Panc1 (cell line): ENCODE results near the gene RTP5. TPM values are rescaled to one million over a fixed set of nuclear protein-coding genes. Genes with fewer than 3 reads are reported as not detected.

Experiments used
- ATAC-seq: fragments of 200-7000 bp; cut with Tn5 transposase; 2 replicates; pipeline ENCODE4 v1.9.1; 2020; ENCODE audit warnings: mild to moderate bottlenecking, moderate library complexity
- BruUV-seq: library from RNA; stranded (reverse); fragments of 400-500 nt; replicated peaks from 2 replicates; lab custom pipeline; 2021; lab: Mats Ljungman, UMichigan
- CTCF ChIA-PET: fragments of 300-600 bp; sonication (Branson Sonifier 250); formaldehyde crosslinking; loops from one replicate; lab custom pipeline; 2022; ENCODE audit warnings: antibody characterized with exemption; lab: Charles Lee
- POLR2A ChIA-PET: fragments of 300-600 bp; sonication (Branson Sonifier 250); formaldehyde crosslinking; loops from one replicate; lab custom pipeline; 2022; ENCODE audit warnings: antibody characterized with exemption; lab: Charles Lee
- DNase-seq: peaks from one replicate; pipeline ENCODE4 v3.0.0-alpha.2; 2010; ENCODE audit warnings: low read depth, low spot score
- H3K27ac ChIP-seq: 2 replicates; pipeline ENCODE4 v1.5.1; 2011; ENCODE audit warnings: mild to moderate bottlenecking, low read length, inconsistent platforms
- H3K27me3 ChIP-seq: fragments of 200-500 bp; sonication (Bioruptor generic); 2 replicates; pipeline ENCODE4 v1.6.0; 2014; ENCODE audit warnings: low read length, inconsistent platforms; ENCODE audit not compliant: control insufficient read depth, insufficient read depth
- H3K36me3 ChIP-seq: fragments of 200-500 bp; sonication (Bioruptor generic); 2 replicates; pipeline ENCODE4 v1.5.1; 2014; ENCODE audit warnings: inconsistent platforms, mild to moderate bottlenecking, low read length, moderate library complexity; ENCODE audit not compliant: control insufficient read depth, insufficient read depth
- H3K4me1 ChIP-seq: 2 replicates; pipeline ENCODE4 v1.5.1; 2011; ENCODE audit warnings: inconsistent platforms, mild to moderate bottlenecking, low read length, moderate library complexity; ENCODE audit not compliant: control insufficient read depth, insufficient read depth
- H3K4me3 ChIP-seq, 2 experiments: 2 replicates each; pipeline ENCODE4 v1.5.1; 2011 to 2012; ENCODE audit warnings: low read depth in 2 of 2, low read length in 2 of 2, mild to moderate bottlenecking in 2 of 2, inconsistent platforms in 1 of 2, moderate library complexity in 1 of 2
- H3K9me3 ChIP-seq: fragments of 200-500 bp; sonication (Bioruptor generic); 2 replicates; pipeline ENCODE4 v1.5.1; 2014; ENCODE audit warnings: low read depth, mild to moderate bottlenecking, inconsistent platforms, low read length, moderate library complexity; ENCODE audit not compliant: control insufficient read depth, insufficient read depth
- POLR2AphosphoS5 ChIP-seq: IDR thresholded peaks from 2 replicates; pipeline ENCODE4 v1.6.1; 2012; ENCODE audit warnings: mild to moderate bottlenecking, low read depth, low read length, moderate library complexity
- SIN3A ChIP-seq: IDR thresholded peaks from 2 replicates; pipeline ENCODE4 v1.6.1; 2012; ENCODE audit warnings: low read depth, mild to moderate bottlenecking, low read length, moderate library complexity, borderline replicate concordance; ENCODE audit not compliant: insufficient read depth
- TCF7L2 ChIP-seq: IDR thresholded peaks from 2 replicates; pipeline ENCODE4 v1.6.1; 2011; ENCODE audit warnings: mild to moderate bottlenecking, low read depth, low read length, inconsistent platforms
- in situ Hi-C: cut with HindIII; loops from 2 replicates; pipeline ENCODE4 v1.10.0; 2016; ENCODE audit warnings: low sequenced_read_pairs, low pct_unique_long_range_greater_than_20kb
- intact Hi-C: fragments of 100-400 bp; cut with micrococcal nuclease; formaldehyde crosslinking; loops from one replicate; pipeline ENCODE4 v1.10.0; 2022; ENCODE audit not compliant: unreplicated experiment
- total RNA-seq: library from RNA; stranded (reverse); gene quantifications from one replicate; pipeline ENCODE4 v1.2.1, GENCODE V29; 2021; ENCODE audit not compliant: unreplicated experiment
- TF ChIP-seq, protein P1 (sequence below), 2 experiments: IDR thresholded peaks; 2 replicates each; pipeline ENCODE4 v1.6.1; 2011 to 2012; ENCODE audit warnings: low read depth in 2 of 2, control low read depth in 1 of 2, low read length in 1 of 2, mild to moderate bottlenecking in 1 of 2, moderate library complexity in 1 of 2; ENCODE audit not compliant: insufficient read depth in 1 of 2
- TF ChIP-seq, protein P2 (sequence below): fragments of 450-650 bp; IDR thresholded peaks from 2 replicates; pipeline ENCODE4 v1.5.1; 2017; ENCODE audit warnings: mild to moderate bottlenecking

RTP5 gene
- total RNA-seq, 1 experiment from 2014 or later: not detected

DNA sequence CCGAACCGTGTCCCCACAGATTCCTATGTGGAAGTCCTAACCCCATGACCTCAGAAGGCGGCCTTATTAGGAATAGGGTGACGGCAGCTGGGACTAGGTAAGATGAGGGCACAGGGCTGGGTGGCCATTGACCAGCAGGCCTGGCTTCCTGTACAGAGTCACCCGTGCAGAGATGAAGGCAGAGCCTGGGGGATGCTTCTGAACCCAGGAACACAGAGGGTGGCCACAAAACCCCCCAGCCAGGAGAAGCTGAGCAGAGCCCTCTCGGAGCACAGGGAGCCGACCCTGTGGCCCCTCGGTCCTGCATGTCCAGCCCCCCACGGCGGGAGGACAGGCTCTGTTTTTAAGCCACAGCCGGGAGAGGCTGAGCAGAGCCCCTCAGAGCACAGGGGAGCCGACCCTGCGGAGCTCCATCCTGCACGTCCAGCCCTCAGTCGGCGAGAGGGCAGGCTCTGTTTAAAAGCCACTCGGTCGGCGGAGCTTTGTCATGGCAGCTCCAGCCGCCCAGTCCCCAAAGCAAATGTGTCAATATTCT is 13.6 kb upstream of the RTP5 start:
- Histone ChIP-seq H3K27me3 (no peaks in the 10 kb centered on the region), H3K4me3 (no peak overlapping the region), H3K27ac (no peak overlapping the region), H3K36me3 (no peaks in the 10 kb centered on the region), H3K9me3 (no peaks in the 10 kb centered on the region), H3K4me1 (peaks cover 8% of the 10 kb centered on the region; the same call in 1 of the 2 replicates)
- intact Hi-C loops: no loop called here
- in situ Hi-C loops: no loop called here
- ATAC-seq (no peak), DNase-seq (no peak)
- ChIA-PET CTCF (no interaction called here), POLR2A (no interaction called here)
- no TSS peak for BruUV-seq
- TF ChIP-seq TCF7L2: no peak
- TF ChIP-seq POLR2AphosphoS5: no peak
- TF ChIP-seq SIN3A: no peak
- TF ChIP-seq, protein P1, sequence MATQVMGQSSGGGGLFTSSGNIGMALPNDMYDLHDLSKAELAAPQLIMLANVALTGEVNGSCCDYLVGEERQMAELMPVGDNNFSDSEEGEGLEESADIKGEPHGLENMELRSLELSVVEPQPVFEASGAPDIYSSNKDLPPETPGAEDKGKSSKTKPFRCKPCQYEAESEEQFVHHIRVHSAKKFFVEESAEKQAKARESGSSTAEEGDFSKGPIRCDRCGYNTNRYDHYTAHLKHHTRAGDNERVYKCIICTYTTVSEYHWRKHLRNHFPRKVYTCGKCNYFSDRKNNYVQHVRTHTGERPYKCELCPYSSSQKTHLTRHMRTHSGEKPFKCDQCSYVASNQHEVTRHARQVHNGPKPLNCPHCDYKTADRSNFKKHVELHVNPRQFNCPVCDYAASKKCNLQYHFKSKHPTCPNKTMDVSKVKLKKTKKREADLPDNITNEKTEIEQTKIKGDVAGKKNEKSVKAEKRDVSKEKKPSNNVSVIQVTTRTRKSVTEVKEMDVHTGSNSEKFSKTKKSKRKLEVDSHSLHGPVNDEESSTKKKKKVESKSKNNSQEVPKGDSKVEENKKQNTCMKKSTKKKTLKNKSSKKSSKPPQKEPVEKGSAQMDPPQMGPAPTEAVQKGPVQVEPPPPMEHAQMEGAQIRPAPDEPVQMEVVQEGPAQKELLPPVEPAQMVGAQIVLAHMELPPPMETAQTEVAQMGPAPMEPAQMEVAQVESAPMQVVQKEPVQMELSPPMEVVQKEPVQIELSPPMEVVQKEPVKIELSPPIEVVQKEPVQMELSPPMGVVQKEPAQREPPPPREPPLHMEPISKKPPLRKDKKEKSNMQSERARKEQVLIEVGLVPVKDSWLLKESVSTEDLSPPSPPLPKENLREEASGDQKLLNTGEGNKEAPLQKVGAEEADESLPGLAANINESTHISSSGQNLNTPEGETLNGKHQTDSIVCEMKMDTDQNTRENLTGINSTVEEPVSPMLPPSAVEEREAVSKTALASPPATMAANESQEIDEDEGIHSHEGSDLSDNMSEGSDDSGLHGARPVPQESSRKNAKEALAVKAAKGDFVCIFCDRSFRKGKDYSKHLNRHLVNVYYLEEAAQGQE (IDR thresholded peaks at IDR 0.05; ENCODE audit: insufficient read depth in 1 of 2, low read depth in 2 of 2, low read length in 1 of 2): no peak
- TF ChIP-seq, protein P2, sequence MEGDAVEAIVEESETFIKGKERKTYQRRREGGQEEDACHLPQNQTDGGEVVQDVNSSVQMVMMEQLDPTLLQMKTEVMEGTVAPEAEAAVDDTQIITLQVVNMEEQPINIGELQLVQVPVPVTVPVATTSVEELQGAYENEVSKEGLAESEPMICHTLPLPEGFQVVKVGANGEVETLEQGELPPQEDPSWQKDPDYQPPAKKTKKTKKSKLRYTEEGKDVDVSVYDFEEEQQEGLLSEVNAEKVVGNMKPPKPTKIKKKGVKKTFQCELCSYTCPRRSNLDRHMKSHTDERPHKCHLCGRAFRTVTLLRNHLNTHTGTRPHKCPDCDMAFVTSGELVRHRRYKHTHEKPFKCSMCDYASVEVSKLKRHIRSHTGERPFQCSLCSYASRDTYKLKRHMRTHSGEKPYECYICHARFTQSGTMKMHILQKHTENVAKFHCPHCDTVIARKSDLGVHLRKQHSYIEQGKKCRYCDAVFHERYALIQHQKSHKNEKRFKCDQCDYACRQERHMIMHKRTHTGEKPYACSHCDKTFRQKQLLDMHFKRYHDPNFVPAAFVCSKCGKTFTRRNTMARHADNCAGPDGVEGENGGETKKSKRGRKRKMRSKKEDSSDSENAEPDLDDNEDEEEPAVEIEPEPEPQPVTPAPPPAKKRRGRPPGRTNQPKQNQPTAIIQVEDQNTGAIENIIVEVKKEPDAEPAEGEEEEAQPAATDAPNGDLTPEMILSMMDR: no peak

DNA sequence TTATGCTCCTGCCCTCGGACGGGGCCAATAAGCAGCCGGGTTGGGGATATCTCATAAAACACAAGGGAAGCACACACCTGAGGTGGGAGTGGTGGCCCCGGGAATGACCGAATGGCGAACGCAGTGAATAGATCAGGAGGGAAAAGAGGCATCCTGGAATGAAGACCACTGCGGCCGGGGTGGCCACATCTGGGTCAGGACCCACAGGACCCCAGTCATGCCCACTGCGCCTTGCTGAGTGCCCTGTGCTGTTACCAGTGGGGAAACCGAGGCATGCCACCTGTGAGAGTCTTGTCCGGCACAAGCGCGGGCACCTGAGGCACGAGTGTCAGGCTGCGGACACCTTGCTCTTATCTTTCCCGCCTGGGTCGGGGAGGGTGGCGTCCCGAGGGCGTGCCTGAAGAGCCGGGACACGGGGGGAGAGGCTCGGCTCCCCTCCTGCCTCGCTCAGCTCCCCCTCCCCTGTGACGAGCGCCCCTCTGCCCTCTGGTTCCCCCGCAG is 12.4 kb upstream of the RTP5 start:
- Histone ChIP-seq H3K27me3 (no peaks in the 10 kb centered on the region), H3K4me3 (no peak overlapping the region), H3K27ac (no peak overlapping the region), H3K9me3 (no peaks in the 10 kb centered on the region), H3K4me1 (peaks cover 8% of the 10 kb centered on the region; the same call in 1 of the 2 replicates), H3K36me3 (no peaks in the 10 kb centered on the region)
- POLR2A ChIA-PET: no interaction called here
- BruUV-seq: no TSS peak
- no peak for ATAC-seq
- TF ChIP-seq SIN3A (no peak), POLR2AphosphoS5 (no peak), TCF7L2 (no peak)
- TF ChIP-seq, protein P1 (IDR thresholded peaks at IDR 0.05; ENCODE audit: insufficient read depth in 1 of 2, low read depth in 2 of 2, low read length in 1 of 2): no peak
- TF ChIP-seq, protein P2: no peak
- intact Hi-C loops: no loop called here
- no peak for DNase-seq
- in situ Hi-C loops: no loop called here
- CTCF ChIA-PET: no interaction called here
